KOPT-K1 (cell line): ENCODE measurements around the gene VRK3.
"Not testable (repeated sequence)": the region's sequence is repeated elsewhere in the genome, so short reads cannot be mapped to it uniquely, and the experiment has no call there.

Experiments
- H3K27ac ChIP-seq: fragments of 200-600 bp; sonication (generic); 2 replicates; pipeline ENCODE4 v1.5.1; 2016; ENCODE audit warnings: antibody characterized with exemption, mild to moderate bottlenecking, low read depth, low read length; ENCODE audit not compliant: poor library complexity, severe bottlenecking
- H3K36me3 ChIP-seq: fragments of 200-600 bp; sonication (generic); 2 replicates; pipeline ENCODE4 v1.5.1; 2017; ENCODE audit warnings: antibody characterized with exemption, mild to moderate bottlenecking, low read length, moderate library complexity; ENCODE audit not compliant: insufficient read depth
- H3K9me3 ChIP-seq: fragments of 200-600 bp; sonication (generic); 2 replicates; pipeline ENCODE4 v1.5.1; 2017; ENCODE audit warnings: antibody characterized with exemption, low read length, mild to moderate bottlenecking; ENCODE audit not compliant: insufficient read depth, poor library complexity, severe bottlenecking

The VRK3 gene

GRCh38 chr19:49946415-49946814 lies 78.8 kb downstream of the VRK3 start:
- H3K9me3 ChIP-seq = no peaks in the 10 kb centered on the region
- no peaks in the 10 kb centered on the region for H3K36me3 ChIP-seq
- no peak overlapping the region for H3K27ac ChIP-seq

GRCh38 chr19:49944567-49944966 lies 80.6 kb downstream of the VRK3 start:
- not testable (repeated sequence) for H3K27ac ChIP-seq, H3K9me3 ChIP-seq, H3K36me3 ChIP-seq

- Histone ChIP-seq H3K27ac (no peak overlapping the region), H3K36me3 (no peaks in the 10 kb centered on the region)
These were observed 84.7 kb downstream of the VRK3 start for GRCh38 chr19:49940482-49940791.

GRCh38 chr19:49939721-49940481 lies 85.3 kb downstream of the VRK3 start:
- H3K9me3 ChIP-seq = no peaks in the 10 kb centered on the region
- no peak overlapping the region for H3K27ac ChIP-seq
- H3K36me3 ChIP-seq = no peaks in the 10 kb centered on the region

More at GRCh38 chr19:49940482-49940791, 84.7 kb downstream of the VRK3 start:
- no peaks in the 10 kb centered on the region for H3K9me3 ChIP-seq

GRCh38 chr19:49938662-49939061 lies 86.5 kb downstream of the VRK3 start:
- H3K9me3 ChIP-seq = no peaks in the 10 kb centered on the region
- no peaks in the 10 kb centered on the region for H3K36me3 ChIP-seq
- no peak overlapping the region for H3K27ac ChIP-seq

- no peak overlapping the region for H3K27ac ChIP-seq
- H3K36me3 ChIP-seq = no peaks in the 10 kb centered on the region
- H3K9me3 ChIP-seq = no peaks in the 10 kb centered on the region
These were observed 87.3 kb downstream of the VRK3 start for GRCh38 chr19:49937750-49938381.

GRCh38 chr19:49936549-49936948 lies 88.6 kb downstream of the VRK3 start:
- Histone ChIP-seq H3K9me3 (no peaks in the 10 kb centered on the region), H3K27ac (no peak overlapping the region), H3K36me3 (no peaks in the 10 kb centered on the region)

- Histone ChIP-seq H3K36me3 (no peaks in the 10 kb centered on the region; the same call in 1 of the 2 replicates), H3K27ac (no peak overlapping the region)
These were observed 91.5 kb downstream of the VRK3 start for GRCh38 chr19:49933643-49934042.

GRCh38 chr19:49932731-49933131 lies 92.4 kb downstream of the VRK3 start:
- peaks cover 3% of the 10 kb centered on the region for H3K36me3 ChIP-seq
- H3K27ac ChIP-seq = no peak overlapping the region
- no peaks in the 10 kb centered on the region for H3K9me3 ChIP-seq

More at GRCh38 chr19:49933643-49934042, 91.5 kb downstream of the VRK3 start:
- no peaks in the 10 kb centered on the region for H3K9me3 ChIP-seq

- Histone ChIP-seq H3K36me3 (peaks cover 9% of the 10 kb centered on the region), H3K27ac (no peak overlapping the region), H3K9me3 (no peaks in the 10 kb centered on the region)
These were observed 93.1 kb downstream of the VRK3 start for GRCh38 chr19:49932041-49932451.

GRCh38 chr19:49931293-49932040 lies 93.7 kb downstream of the VRK3 start:
- H3K9me3 ChIP-seq = no peaks in the 10 kb centered on the region
- H3K27ac ChIP-seq = no peak overlapping the region
- peaks cover 15% of the 10 kb centered on the region for H3K36me3 ChIP-seq

GRCh38 chr19:49930483-49931011 lies 94.6 kb downstream of the VRK3 start:
- Histone ChIP-seq H3K36me3 (peaks cover 24% of the 10 kb centered on the region), H3K27ac (no peak overlapping the region), H3K9me3 (no peaks in the 10 kb centered on the region)

- peaks cover 31% of the 10 kb centered on the region for H3K36me3 ChIP-seq
- peak overlapping the region; percentile 95 for H3K27ac ChIP-seq
- no peaks in the 10 kb centered on the region for H3K9me3 ChIP-seq
These were observed 95.3 kb downstream of the VRK3 start for GRCh38 chr19:49929611-49930482.

- peak within 1 kb of the TSS; percentile 95 for H3K27ac ChIP-seq
- peaks cover 38% of the 10 kb centered on the region for H3K36me3 ChIP-seq
- no peaks in the 10 kb centered on the region for H3K9me3 ChIP-seq
These were observed 96.0 kb downstream of the VRK3 start, which contains the start of the genes ATF5 and NUP62 for GRCh38 chr19:49929121-49929610. Gene ATF5, plus strand, starts transcription at chr19:49929205. Its CDS starts 1,646 bp downstream, at chr19:49930851. Gene NUP62, minus strand, starts transcription at chr19:49929504. Its CDS starts 19,697 bp downstream, at chr19:49909807.
